Activated B cell treated with CpG ODN at 0.5 μM for 24 hours (primary cell): ENCODE data around the gene FRYL. TPM values are rescaled to one million over a fixed set of nuclear protein-coding genes. Genes with fewer than 3 reads are reported as not detected.

Source experiments
- total RNA-seq: library from RNA; stranded (reverse); gene quantifications from 2 replicates; pipeline ENCODE4 v1.2.3, GENCODE V29; 2022

The FRYL gene
- total RNA-seq, 1 donor from 2014 or later = 91.5 TPM

Other genes starting within 250 kb of the FRYL start
- 100 and 104 TPM in 2 replicates for gene OCIAD1, start 50.8 kb upstream of the FRYL start, total RNA-seq
- 37.0 and 38.3 TPM in 2 replicates for gene OCIAD2, start 126.5 kb upstream of the FRYL start, total RNA-seq
- not detected in 2 replicates for gene CWH43, start 206.0 kb upstream of the FRYL start, total RNA-seq